K562 (cell line): ENCODE data around the gene EXOC6. TPM values are rescaled to one million over a fixed set of nuclear protein-coding genes. Genes with fewer than 3 reads are reported as not detected.

ENCODE experiments used
- ATAC-seq: fragments of 200-7000 bp; cut with Tn5 transposase; 3 replicates; pipeline ENCODE4 v1.9.1; 2020; ENCODE audit warnings: moderate library complexity
- BruUV-seq: library from RNA; stranded (reverse); fragments of 400-500 nt; replicated peaks from 2 replicates; lab custom pipeline; 2021; lab: Mats Ljungman, UMichigan
- CTCF ChIA-PET: fragments of 300-600 bp; formaldehyde crosslinking; extraction: SDS; loops from one replicate; lab custom pipeline; 2021; ENCODE audit warnings: low intra/inter-chr PET ratio; lab: Yijun Ruan, JAX
- POLR2A ChIA-PET: fragments of 300-600, 350-650 bp; sonication (Branson Sonifier 250); formaldehyde crosslinking; extraction: SDS; loops from one replicate; lab custom pipeline; 2021; ENCODE audit warnings: antibody characterized with exemption, inconsistent platforms; lab: Yijun Ruan, JAX
- DNase-seq, 4 experiments: peaks; one replicate each; pipeline versions ENCODE4 v3.0.0 to v3.0.0-alpha.2; 2011 to 2018; ENCODE audit warnings: low spot score in 3 of 4, mixed read lengths in 3 of 4; ENCODE audit errors: extremely low read depth in 1 of 4
- FAIRE-seq: peaks from 2 replicates; lab custom pipeline; 2011; peaks lifted over from hg19 to GRCh38; lab: Jason Lieb, UNC
- H2AFZ ChIP-seq: 2 replicates; pipeline ENCODE4 v1.6.0; 2011; ENCODE audit warnings: low read depth, low read length, control low read depth, inconsistent platforms
- H3K27ac ChIP-seq: fragments of 200-600 bp; 3 replicates; pipeline ENCODE4 v1.8.0; 2011; ENCODE audit warnings: low read depth, mild to moderate bottlenecking, control low read depth, inconsistent platforms, low read length, moderate library complexity, mixed read lengths; ENCODE audit errors: extremely low read depth
- H3K27me3 ChIP-seq, 2 experiments: fragments of 300-600 bp in 1 of 2; 2 replicates in 1 of 2; 3 replicates in 1 of 2; pipeline versions ENCODE4 v1.6.0 to v1.8.0; 2011; ENCODE audit warnings: inconsistent platforms in 2 of 2, low read length in 2 of 2, mild to moderate bottlenecking in 1 of 2, mixed read lengths in 1 of 2, moderate library complexity in 1 of 2; ENCODE audit not compliant: control insufficient read depth in 2 of 2, insufficient read depth in 2 of 2
- H3K36me3 ChIP-seq: fragments of 300-600 bp; 3 replicates; pipeline ENCODE4 v1.8.0; 2011; ENCODE audit warnings: mild to moderate bottlenecking, low read length, inconsistent platforms; ENCODE audit not compliant: control insufficient read depth, insufficient read depth
- H3K4me1 ChIP-seq, 2 experiments: fragments of 200-600 bp in 1 of 2; replicated peaks in 1 of 2; 2 replicates in 1 of 2; 3 replicates in 1 of 2; pipeline versions ENCODE4 v1.5.1 to v1.8.0; 2011; ENCODE audit warnings: inconsistent platforms in 2 of 2, low read length in 2 of 2, mild to moderate bottlenecking in 1 of 2, mixed read lengths in 1 of 2, moderate library complexity in 1 of 2; ENCODE audit not compliant: control insufficient read depth in 2 of 2, insufficient read depth in 2 of 2
- H3K4me2 ChIP-seq: 2 replicates; pipeline ENCODE4 v1.6.1; 2011; ENCODE audit warnings: low read length, control low read depth, inconsistent platforms, mixed read lengths; ENCODE audit not compliant: insufficient read depth
- H3K4me3 ChIP-seq: fragments of 200-600 bp; sonication (generic), shearing (Covaris generic); 2 replicates; pipeline ENCODE4 v1.5.1; 2016; ENCODE audit warnings: control low read depth, inconsistent platforms
- H3K79me2 ChIP-seq: fragments of 200-600 bp; 3 replicates; pipeline ENCODE4 v1.8.0; 2011; ENCODE audit warnings: low read length, inconsistent platforms; ENCODE audit not compliant: control insufficient read depth, insufficient read depth
- H3K9ac ChIP-seq, 2 experiments: 2 replicates each; pipeline versions ENCODE4 v1.6.0 to v1.6.1; 2011; ENCODE audit warnings: low read depth in 2 of 2, low read length in 2 of 2, control low read depth in 1 of 2, inconsistent platforms in 1 of 2, mild to moderate bottlenecking in 1 of 2, mixed read lengths in 1 of 2; ENCODE audit not compliant: insufficient read depth in 1 of 2
- H3K9me1 ChIP-seq: one replicate; pipeline ENCODE4 v1.6.0; 2011; ENCODE audit warnings: inconsistent platforms, mild to moderate bottlenecking, low read length, moderate library complexity; ENCODE audit not compliant: control insufficient read depth, insufficient read depth
- H3K9me3 ChIP-seq: replicated peaks from 2 replicates; pipeline ENCODE4 v1.5.1; 2011; ENCODE audit warnings: low read depth, low read length, inconsistent platforms; ENCODE audit not compliant: control insufficient read depth, insufficient read depth
- H4K20me1 ChIP-seq: replicated peaks from 2 replicates; pipeline ENCODE4 v1.6.1; 2011; ENCODE audit warnings: low read length, inconsistent platforms, mixed read lengths; ENCODE audit not compliant: control insufficient read depth, insufficient read depth
- PRMT5 ChIP-seq: sonication (generic); formaldehyde crosslinking; IDR thresholded peaks from 2 replicates; pipeline ENCODE4 v1.5.0; 2020; ENCODE audit warnings: missing genetic modification reagents
- RAD51 ChIP-seq: fragments of 450-650 bp; IDR thresholded peaks from 2 replicates; pipeline ENCODE4 v1.7.1; 2016; ENCODE audit warnings: low read depth, mild to moderate bottlenecking, borderline replicate concordance
- TAF9B ChIP-seq: fragments of 450-650 bp; IDR thresholded peaks from 2 replicates; pipeline ENCODE4 v1.6.1; 2018; ENCODE audit warnings: mild to moderate bottlenecking; ENCODE audit not compliant: partially characterized antibody
- WGBS: fragments of 100-300 bp; shearing (Covaris generic); methylation state at CpG from one replicate; pipeline ENCODE4 v1.1.6; 2016; ENCODE audit warnings: low coverage, mixed read lengths; ENCODE audit not compliant: insufficient coverage; ENCODE audit errors: missing lambda C conversion rate; 5-methylcytosine and 5-hydroxymethylcytosine counted together
- in situ Hi-C: fragments of 300-500 bp; cut with MboI; formaldehyde crosslinking; loops from 4 replicates; pipeline ENCODE4 v1.15.0; 2018; ENCODE audit warnings: inconsistent platforms, mixed read lengths
- intact Hi-C: fragments of 100-400 bp; cut with micrococcal nuclease; formaldehyde crosslinking; loops from 2 replicates; pipeline ENCODE4 v1.14.2; 2022
- polyA plus RNA-seq, 8 experiments: library from polyadenylated mRNA; depleted of rRNA in 4 of 8; stranded (reverse) in 5 of 8; unstranded in 3 of 8; fragments of >200 nt; fragmentation: Nextera tagmentation in 2 of 8; fragmentation: Illumina TruSeq in 1 of 8; extraction: Ambion mirVana in 2 of 8; extraction: Trizol in 1 of 8; gene quantifications; 2 replicates each; pipeline versions ENCODE4 v1.2.1 to v1.2.3, GENCODE V29; 2011 to 2014; ENCODE audit warnings: inconsistent platforms in 1 of 8, missing spikeins in 1 of 8
- total RNA-seq, 7 experiments: library from RNA; depleted of rRNA in 6 of 7; stranded (reverse); fragments of >200 nt in 6 of 7; fragmentation: Illumina TruSeq in 2 of 7; extraction: Trizol in 2 of 7; gene quantifications; 2 replicates each; pipeline versions ENCODE4 v1.2.1 to v1.2.3, GENCODE V29; 2011 to 2021; ENCODE audit warnings: low replicate concordance in 1 of 7
- TF ChIP-seq, protein P1 (sequence below): sonication (generic); formaldehyde crosslinking; IDR thresholded peaks from 2 replicates; pipeline ENCODE4 v1.9.0; 2022; ENCODE audit warnings: mild to moderate bottlenecking, missing genetic modification reagents
- TF ChIP-seq, protein P2 (sequence below): sonication (generic); formaldehyde crosslinking; IDR thresholded peaks from 2 replicates; pipeline ENCODE4 v1.5.0; 2020; ENCODE audit warnings: missing genetic modification reagents
- TF ChIP-seq, protein P3 (sequence below): sonication (generic); formaldehyde crosslinking; IDR thresholded peaks from 2 replicates; pipeline ENCODE4 v1.8.1; 2023; ENCODE audit warnings: mild to moderate bottlenecking, missing genetic modification reagents

The EXOC6 gene
- total and polyA plus RNA-seq, 9 of the 15 experiments (the other 6 are each of a cell fraction or from before 2014, with no cell fraction given) = 13.9 to 42.8 (median 24.9) TPM

DNA sequence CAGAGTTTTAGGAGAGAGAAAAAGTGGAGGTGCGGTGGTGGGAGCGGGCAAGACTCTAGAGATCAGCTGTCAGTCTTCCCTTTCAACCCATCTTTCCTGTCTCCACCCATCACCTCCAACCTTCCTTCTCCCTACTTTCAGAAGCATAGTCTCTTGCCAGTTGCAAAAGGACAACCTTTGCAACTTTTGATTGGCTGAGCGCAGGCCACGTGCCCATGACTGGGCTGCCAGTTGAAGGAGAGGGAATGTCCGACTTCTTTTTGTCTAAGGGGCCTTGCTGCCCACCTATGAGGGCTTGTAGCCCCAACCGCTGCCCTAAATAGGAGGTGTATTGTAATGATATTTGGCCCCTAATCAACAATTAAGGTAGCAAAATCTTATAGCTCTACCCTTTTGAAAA, 238.0 kb downstream of the EXOC6 start:
- no peak for ATAC-seq
- H3K79me2 ChIP-seq = no peaks in the 10 kb centered on the region
- 8% methylated on average over 6 of the region's 6 CpGs for WGBS
- no peaks in the 10 kb centered on the region for H4K20me1 ChIP-seq
- no peaks in the 10 kb centered on the region; a peak in 1 of 5 replicates for H3K4me1 ChIP-seq
- H3K27ac ChIP-seq = no peak overlapping the region
- ChIA-PET CTCF (no interaction called here), POLR2A (no interaction called here)
- H3K9me3 ChIP-seq = no peaks in the 10 kb centered on the region
- H3K4me3 ChIP-seq = no peak overlapping the region
- DNase-seq = no peak
- no TSS peak for BruUV-seq
- no peaks in the 10 kb centered on the region for H3K36me3 ChIP-seq
- in situ Hi-C loops = loop anchor here (10.0 kb wide), 1 partner anchor 269 kb away; no protein-coding TSS in a partner anchor
- H3K27me3 ChIP-seq = peaks cover 0 to 12% of the 10 kb centered on the region in 2 experiments; a peak in 3 of 5 replicates
- H3K4me2 ChIP-seq = no peak overlapping the region
- no peak for FAIRE-seq
- H3K9ac ChIP-seq = no peak overlapping the region
- no peaks in the 10 kb centered on the region for H3K9me1 ChIP-seq
- intact Hi-C loops = no loop called here
- TF ChIP-seq, protein P1, sequence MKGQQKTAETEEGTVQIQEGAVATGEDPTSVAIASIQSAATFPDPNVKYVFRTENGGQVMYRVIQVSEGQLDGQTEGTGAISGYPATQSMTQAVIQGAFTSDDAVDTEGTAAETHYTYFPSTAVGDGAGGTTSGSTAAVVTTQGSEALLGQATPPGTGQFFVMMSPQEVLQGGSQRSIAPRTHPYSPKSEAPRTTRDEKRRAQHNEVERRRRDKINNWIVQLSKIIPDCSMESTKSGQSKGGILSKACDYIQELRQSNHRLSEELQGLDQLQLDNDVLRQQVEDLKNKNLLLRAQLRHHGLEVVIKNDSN (CRISPR knock-in tag) = peak; percentile 82
- TF ChIP-seq, protein P2, sequence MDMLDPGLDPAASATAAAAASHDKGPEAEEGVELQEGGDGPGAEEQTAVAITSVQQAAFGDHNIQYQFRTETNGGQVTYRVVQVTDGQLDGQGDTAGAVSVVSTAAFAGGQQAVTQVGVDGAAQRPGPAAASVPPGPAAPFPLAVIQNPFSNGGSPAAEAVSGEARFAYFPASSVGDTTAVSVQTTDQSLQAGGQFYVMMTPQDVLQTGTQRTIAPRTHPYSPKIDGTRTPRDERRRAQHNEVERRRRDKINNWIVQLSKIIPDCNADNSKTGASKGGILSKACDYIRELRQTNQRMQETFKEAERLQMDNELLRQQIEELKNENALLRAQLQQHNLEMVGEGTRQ = peak; percentile 88
- TF ChIP-seq RAD51 (peak; percentile 82), PRMT5 (no peak), TAF9B (no peak)
- TF ChIP-seq, protein P3, sequence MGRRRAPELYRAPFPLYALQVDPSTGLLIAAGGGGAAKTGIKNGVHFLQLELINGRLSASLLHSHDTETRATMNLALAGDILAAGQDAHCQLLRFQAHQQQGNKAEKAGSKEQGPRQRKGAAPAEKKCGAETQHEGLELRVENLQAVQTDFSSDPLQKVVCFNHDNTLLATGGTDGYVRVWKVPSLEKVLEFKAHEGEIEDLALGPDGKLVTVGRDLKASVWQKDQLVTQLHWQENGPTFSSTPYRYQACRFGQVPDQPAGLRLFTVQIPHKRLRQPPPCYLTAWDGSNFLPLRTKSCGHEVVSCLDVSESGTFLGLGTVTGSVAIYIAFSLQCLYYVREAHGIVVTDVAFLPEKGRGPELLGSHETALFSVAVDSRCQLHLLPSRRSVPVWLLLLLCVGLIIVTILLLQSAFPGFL (CRISPR knock-in tag) = no peak
- H2AFZ ChIP-seq = no peak overlapping the region
